ENCODE results near the gene ZBTB17.

DNA sequence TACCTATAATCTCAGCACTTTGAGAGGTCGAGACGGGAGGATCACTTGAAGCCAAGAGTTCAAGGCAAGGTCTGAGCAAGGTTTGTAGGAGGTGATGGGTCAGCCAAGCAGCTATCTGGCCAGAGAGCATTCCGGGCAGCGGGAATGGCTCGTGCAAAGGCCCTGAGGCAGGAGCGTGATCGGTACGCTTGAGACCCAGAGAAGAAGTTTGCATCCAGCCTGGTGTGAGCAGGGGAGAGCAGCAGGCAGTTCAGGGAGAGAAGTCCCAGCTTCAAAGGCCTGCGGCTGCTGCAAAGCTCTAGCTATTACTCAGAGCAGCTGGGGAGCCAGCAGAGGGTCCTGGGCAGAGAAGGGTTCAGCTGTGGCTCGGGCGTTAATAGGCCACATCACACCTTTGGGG lies 23.0 kb upstream of the ZBTB17 start:
- TF ChIP-seq, protein P1, sequence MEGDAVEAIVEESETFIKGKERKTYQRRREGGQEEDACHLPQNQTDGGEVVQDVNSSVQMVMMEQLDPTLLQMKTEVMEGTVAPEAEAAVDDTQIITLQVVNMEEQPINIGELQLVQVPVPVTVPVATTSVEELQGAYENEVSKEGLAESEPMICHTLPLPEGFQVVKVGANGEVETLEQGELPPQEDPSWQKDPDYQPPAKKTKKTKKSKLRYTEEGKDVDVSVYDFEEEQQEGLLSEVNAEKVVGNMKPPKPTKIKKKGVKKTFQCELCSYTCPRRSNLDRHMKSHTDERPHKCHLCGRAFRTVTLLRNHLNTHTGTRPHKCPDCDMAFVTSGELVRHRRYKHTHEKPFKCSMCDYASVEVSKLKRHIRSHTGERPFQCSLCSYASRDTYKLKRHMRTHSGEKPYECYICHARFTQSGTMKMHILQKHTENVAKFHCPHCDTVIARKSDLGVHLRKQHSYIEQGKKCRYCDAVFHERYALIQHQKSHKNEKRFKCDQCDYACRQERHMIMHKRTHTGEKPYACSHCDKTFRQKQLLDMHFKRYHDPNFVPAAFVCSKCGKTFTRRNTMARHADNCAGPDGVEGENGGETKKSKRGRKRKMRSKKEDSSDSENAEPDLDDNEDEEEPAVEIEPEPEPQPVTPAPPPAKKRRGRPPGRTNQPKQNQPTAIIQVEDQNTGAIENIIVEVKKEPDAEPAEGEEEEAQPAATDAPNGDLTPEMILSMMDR (IDR thresholded peaks at IDR 0.05; ENCODE audit: borderline replicate concordance, extremely low read depth, low read length, poor library complexity, severe bottlenecking): no peak
- no peak for TF ChIP-seq EZH2 (IDR thresholded peaks at IDR 0.05; ENCODE audit: borderline replicate concordance, low read depth, low read length, severe bottlenecking)
